Hepatocyte (in vitro differentiated cells): Measurements from ENCODE around the gene ATP8B4. TPM values are rescaled to one million over a fixed set of nuclear protein-coding genes. Genes with fewer than 3 reads are reported as not detected.

Experiments
- DNase-seq: peaks from one replicate; pipeline ENCODE4 v3.0.0-alpha.2; 2016; ENCODE audit warnings: low spot score
- H2AFZ ChIP-seq: fragments of 200-600 bp; sonication (generic); 2 replicates; pipeline ENCODE4 v1.6.0; 2016; ENCODE audit warnings: antibody characterized with exemption, mild to moderate bottlenecking
- H3K27ac ChIP-seq: fragments of 200-600 bp; sonication (generic); 2 replicates; pipeline ENCODE4 v1.5.1; 2016; ENCODE audit warnings: mild to moderate bottlenecking
- H3K27me3 ChIP-seq: fragments of 200-600 bp; sonication (generic); 2 replicates; pipeline ENCODE4 v1.6.1; 2016
- H3K36me3 ChIP-seq: fragments of 200-600 bp; sonication (generic); replicated peaks from 2 replicates; pipeline ENCODE4 v1.5.1; 2016; ENCODE audit warnings: low read depth; ENCODE audit not compliant: insufficient read depth
- H3K4me1 ChIP-seq: fragments of 200-600 bp; sonication (generic); 2 replicates; pipeline ENCODE4 v1.5.1; 2016; ENCODE audit warnings: mild to moderate bottlenecking, moderate library complexity; ENCODE audit not compliant: insufficient read depth
- H3K4me2 ChIP-seq: fragments of 200-600 bp; sonication (generic); 2 replicates; pipeline ENCODE4 v1.6.0; 2016
- H3K4me3 ChIP-seq: fragments of 200-600 bp; sonication (generic); 2 replicates; pipeline ENCODE4 v1.5.1; 2016; ENCODE audit warnings: mild to moderate bottlenecking
- H3K79me2 ChIP-seq: fragments of 200-600 bp; sonication (generic); 2 replicates; pipeline ENCODE4 v1.6.0; 2017; ENCODE audit warnings: mild to moderate bottlenecking
- H3K9me2 ChIP-seq: fragments of 200-600 bp; sonication (generic); replicated peaks from 2 replicates; pipeline ENCODE4 v1.6.0; 2017; ENCODE audit warnings: mild to moderate bottlenecking; ENCODE audit not compliant: insufficient read depth
- H3K9me3 ChIP-seq: fragments of 200-600 bp; sonication (generic); 2 replicates; pipeline ENCODE4 v1.5.1; 2016; ENCODE audit warnings: low read depth, mild to moderate bottlenecking
- H4K20me1 ChIP-seq: fragments of 200-600 bp; sonication (generic); 2 replicates; pipeline ENCODE4 v1.6.0; 2016; ENCODE audit warnings: mild to moderate bottlenecking; ENCODE audit not compliant: insufficient read depth, poor library complexity, severe bottlenecking
- CTCF ChIP-seq: fragments of 200-600 bp; sonication (generic); IDR thresholded peaks from 2 replicates; pipeline ENCODE4 v1.5.1; 2016; ENCODE audit warnings: antibody characterized with exemption, mild to moderate bottlenecking; ENCODE audit not compliant: poor library complexity
- EZH2 ChIP-seq: fragments of 200-600 bp; sonication (generic); IDR thresholded peaks from 2 replicates; pipeline ENCODE4 v1.6.1; 2016; ENCODE audit warnings: antibody characterized with exemption, mild to moderate bottlenecking, borderline replicate concordance
- EZH2phosphoT487 ChIP-seq: fragments of 200-600 bp; sonication (generic); IDR thresholded peaks from one replicate; pipeline ENCODE4 v1.6.1; 2018; ENCODE audit warnings: antibody characterized with exemption, mild to moderate bottlenecking, low read depth, moderate library complexity; ENCODE audit not compliant: unreplicated experiment, severe bottlenecking
- WGBS: methylation state at CpG from one replicate; pipeline ENCODE4 v1.1.6; 2016; ENCODE audit warnings: low lambda C conversion rate; ENCODE audit errors: missing lambda C conversion rate; 5-methylcytosine and 5-hydroxymethylcytosine counted together
- polyA plus RNA-seq: library from polyadenylated mRNA; unstranded; fragments of >200 nt; fragmentation: Nextera tagmentation; extraction: Ambion mirVana; gene quantifications from 2 replicates; pipeline ENCODE4 v1.2.1, GENCODE V29; 2016
- total RNA-seq: library from RNA; depleted of rRNA; stranded (reverse); fragments of >200 nt; gene quantifications from 2 replicates; pipeline ENCODE4 v1.2.3, GENCODE V29; 2014

Gene ATP8B4
- total and polyA plus RNA-seq, 2 experiments from 2014 or later, result 1.3 to 9.5 TPM

DNA sequence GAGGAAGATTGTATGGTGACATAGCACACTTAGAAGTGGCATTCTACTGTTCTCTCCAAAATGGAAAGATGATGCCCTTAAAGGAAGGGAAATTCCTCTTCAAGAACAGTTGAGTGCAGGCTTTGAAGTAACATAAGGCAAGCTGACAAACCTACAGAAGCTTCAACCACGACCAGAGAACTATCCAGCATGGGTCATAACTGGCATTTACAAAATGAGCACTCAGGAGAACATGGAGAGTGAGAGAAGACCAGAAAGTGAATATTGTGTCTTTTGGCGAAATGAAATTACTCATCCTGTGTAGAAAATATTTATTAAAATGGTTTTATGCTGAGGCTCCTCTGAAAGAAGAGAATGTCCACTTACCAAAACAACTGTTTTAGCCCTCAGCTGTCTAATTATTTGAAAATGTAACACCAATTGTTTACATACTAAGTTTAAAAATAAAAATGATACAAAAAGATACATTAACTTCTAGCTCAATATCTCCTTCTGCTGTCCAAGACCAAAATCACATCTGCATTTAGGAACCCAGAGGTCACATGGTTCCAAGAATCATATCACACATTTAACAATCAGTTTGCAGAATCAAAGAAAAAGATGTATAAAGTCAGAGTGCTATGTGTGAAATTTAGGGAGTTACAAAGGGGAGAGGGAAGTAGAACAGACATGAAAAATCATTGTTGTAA lies 216.9 kb downstream of the ATP8B4 start:
- 75% methylated on average over 2 of the region's 2 CpGs for WGBS
- Histone ChIP-seq H3K27me3 (no peaks in the 10 kb centered on the region), H3K9me2 (no peaks in the 10 kb centered on the region), H3K4me1 (peaks cover 30% of the 10 kb centered on the region), H3K4me3 (no peak overlapping the region), H3K9me3 (no peaks in the 10 kb centered on the region), H3K27ac (peak overlapping the region; percentile 79), H3K79me2 (no peaks in the 10 kb centered on the region), H2AFZ (no peak overlapping the region), H3K36me3 (no peaks in the 10 kb centered on the region), H3K4me2 (peak overlapping the region; percentile 38), H4K20me1 (no peaks in the 10 kb centered on the region)
- TF ChIP-seq EZH2, result no peak
- TF ChIP-seq EZH2phosphoT487, result no peak
- peak; percentile 47 for TF ChIP-seq CTCF
- no peak for DNase-seq

GRCh38 chr15:49901321-49901720 lies 217.7 kb downstream of the ATP8B4 start:
- DNase-seq, result no peak
- WGBS, result 91% methylated on average over 1 of the region's 1 CpG

GRCh38 chr15:49900903-49901235 lies 218.2 kb downstream of the ATP8B4 start:
- Histone ChIP-seq H2AFZ (no peak overlapping the region), H3K9me3 (no peaks in the 10 kb centered on the region), H3K4me2 (no peak overlapping the region), H3K4me3 (no peak overlapping the region), H3K4me1 (peaks cover 30% of the 10 kb centered on the region), H3K79me2 (no peaks in the 10 kb centered on the region), H3K27me3 (no peaks in the 10 kb centered on the region), H3K36me3 (no peaks in the 10 kb centered on the region), H3K27ac (peak overlapping the region; percentile 16), H4K20me1 (no peaks in the 10 kb centered on the region), H3K9me2 (no peaks in the 10 kb centered on the region)
- TF ChIP-seq EZH2, result no peak
- no peak for TF ChIP-seq EZH2phosphoT487
- no peak for TF ChIP-seq CTCF
- WGBS, result 93% methylated on average over 1 of the region's 1 CpG
- no peak for DNase-seq

More at GRCh38 chr15:49901321-49901720, 217.7 kb downstream of the ATP8B4 start:
- H3K4me1 ChIP-seq, result peaks cover 30% of the 10 kb centered on the region
- TF ChIP-seq EZH2phosphoT487 (no peak), CTCF (no peak), EZH2 (no peak)
- H3K9me3 ChIP-seq, result no peaks in the 10 kb centered on the region
- H4K20me1 ChIP-seq, result no peaks in the 10 kb centered on the region
- H3K36me3 ChIP-seq, result no peaks in the 10 kb centered on the region
- H3K79me2 ChIP-seq, result no peaks in the 10 kb centered on the region
- H3K27ac ChIP-seq, result peak overlapping the region; percentile 16
- H3K4me2 ChIP-seq, result no peak overlapping the region
- H3K9me2 ChIP-seq, result no peaks in the 10 kb centered on the region
- H2AFZ ChIP-seq, result no peak overlapping the region
- no peak overlapping the region for H3K4me3 ChIP-seq
- H3K27me3 ChIP-seq, result no peaks in the 10 kb centered on the region
